GM21737 (cell line): ENCODE results near the gene RPTOR.

ENCODE experiments used
- ATAC-seq: cut with Tn5 transposase; IDR thresholded peaks from one replicate; pipeline ENCODE4 v1.9.1; 2021; ENCODE audit warnings: mild to moderate bottlenecking, moderate library complexity; ENCODE audit not compliant: unreplicated experiment

The RPTOR gene

GRCh38 chr17:80708480-80708879 is 163.8 kb downstream of the RPTOR start:
- ATAC-seq, result no peak

DNA sequence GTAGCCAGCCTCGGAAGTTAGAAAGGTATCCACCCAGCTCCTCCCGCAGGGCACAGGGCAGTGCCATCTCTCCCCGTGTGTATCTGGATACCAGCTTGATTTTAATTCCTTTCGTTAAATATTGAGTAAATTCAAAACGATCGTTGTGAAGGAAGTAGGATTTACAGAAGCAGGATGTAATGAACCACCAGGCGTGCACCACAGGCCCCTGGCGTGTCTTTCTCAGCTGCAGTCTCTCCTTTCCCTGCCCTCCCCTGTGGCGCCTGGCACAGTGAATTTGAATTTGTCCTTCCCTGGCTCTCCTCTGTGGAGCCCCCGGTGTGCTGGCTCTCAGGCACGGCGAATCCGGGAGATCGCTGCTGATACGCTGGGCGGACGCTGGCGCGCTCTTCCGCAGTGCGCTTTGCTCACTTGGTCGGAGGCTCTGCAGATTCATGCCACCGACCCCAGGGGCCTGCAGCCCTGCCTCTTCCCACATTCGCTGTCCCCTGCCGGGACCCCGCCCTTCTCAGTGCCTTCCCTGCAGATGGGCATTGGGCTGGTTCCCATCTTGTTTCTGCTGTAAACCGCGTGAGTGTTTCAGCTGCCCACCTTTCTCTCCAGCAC is 164.6 kb downstream of the RPTOR start:
- ATAC-seq, result no peak

DNA sequence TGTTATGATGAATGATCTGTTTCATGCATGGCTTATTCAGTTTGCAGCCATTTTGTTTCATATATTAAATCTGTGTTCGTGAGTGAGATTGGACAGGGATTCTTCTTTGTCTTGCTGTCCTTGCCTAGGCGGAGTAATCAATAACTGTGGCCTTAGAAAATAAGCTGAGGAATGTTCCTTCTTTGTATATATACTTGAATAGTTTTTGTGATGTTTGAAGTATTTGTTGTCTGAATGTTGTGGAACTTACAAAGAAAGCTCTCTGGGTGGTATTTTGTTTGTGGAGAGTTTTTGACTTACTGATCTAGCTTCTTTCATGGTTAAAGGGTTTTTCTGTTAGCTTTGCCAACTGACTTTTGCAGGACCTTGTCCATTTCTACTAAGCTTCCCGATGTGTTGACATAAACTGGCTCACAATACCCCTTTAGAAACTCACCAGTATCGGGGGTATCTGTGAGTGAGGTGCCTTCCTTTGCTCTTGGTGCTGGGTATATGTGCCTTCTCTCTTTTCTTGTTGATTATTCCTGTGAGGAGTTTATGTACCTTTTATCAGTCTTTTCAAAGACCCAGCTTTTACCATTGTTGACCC is 166.2 kb downstream of the RPTOR start:
- no peak for ATAC-seq

- no peak for ATAC-seq
Measured at GRCh38 chr17:80712089-80712488, 167.5 kb downstream of the RPTOR start.

DNA sequence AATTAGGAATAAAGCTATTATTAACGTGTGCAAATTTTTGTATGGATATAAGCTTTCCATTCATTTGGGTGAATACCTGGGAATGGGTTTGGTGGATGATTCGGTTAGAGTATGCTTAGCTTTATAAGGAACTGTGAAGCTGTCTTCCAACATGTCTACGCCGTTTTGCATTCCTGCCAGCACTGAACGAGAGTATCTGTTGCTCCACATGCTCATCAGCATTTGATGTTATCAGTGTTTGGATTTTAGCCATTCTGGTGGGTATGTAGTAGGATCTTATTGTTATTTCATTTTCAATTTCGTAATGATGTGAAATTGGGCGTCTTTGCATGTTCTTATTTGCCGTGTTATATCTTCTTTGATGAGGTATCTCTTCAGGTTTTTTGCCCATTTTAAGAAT is 168.0 kb downstream of the RPTOR start:
- ATAC-seq, result no peak

DNA sequence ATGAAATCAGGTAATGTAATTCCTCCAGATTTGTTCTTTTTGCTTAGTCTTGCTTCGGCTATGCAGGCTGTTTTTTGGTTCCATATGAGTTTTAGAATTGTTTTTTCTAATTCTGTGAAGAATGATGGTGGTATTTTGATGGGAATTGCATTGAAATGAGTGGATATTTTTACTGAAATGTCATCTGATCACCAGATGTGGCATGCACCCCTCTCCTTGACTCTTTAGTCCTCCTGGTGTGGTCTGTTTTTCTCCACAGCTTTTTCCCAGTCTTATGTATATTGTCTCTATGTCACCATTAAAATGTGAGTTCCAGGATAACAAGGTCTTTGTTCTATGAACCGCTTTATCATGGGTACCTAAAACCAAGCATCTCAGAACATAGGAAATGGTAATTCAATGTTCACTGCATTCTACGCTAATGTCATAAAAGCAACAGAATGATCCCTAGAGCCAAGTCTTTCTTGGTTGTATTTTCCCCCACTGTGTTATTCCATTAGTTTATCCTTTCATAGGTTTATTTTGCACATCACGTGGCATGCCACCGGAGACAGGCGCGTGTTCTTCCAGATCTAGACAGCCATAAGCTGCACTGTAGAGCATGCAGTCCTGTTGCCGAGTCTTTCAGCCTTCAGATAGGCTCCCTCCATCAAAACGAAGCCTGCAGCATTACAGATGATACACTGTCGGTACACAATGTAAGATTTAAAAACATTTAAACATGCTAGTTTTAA is 172.5 kb downstream of the RPTOR start:
- ATAC-seq, result no peak

- ATAC-seq, result no peak
Measured at GRCh38 chr17:80717720-80718083, 173.1 kb downstream of the RPTOR start.

GRCh38 chr17:80718428-80718827 is 173.8 kb downstream of the RPTOR start:
- no peak for ATAC-seq

- no peak for ATAC-seq
Measured at GRCh38 chr17:80719449-80719848, 174.8 kb downstream of the RPTOR start.

GRCh38 chr17:80720610-80721577 is 176.3 kb downstream of the RPTOR start:
- ATAC-seq, result no peak

- ATAC-seq, result no peak
Measured at GRCh38 chr17:80722661-80723060, 178.0 kb downstream of the RPTOR start.

DNA sequence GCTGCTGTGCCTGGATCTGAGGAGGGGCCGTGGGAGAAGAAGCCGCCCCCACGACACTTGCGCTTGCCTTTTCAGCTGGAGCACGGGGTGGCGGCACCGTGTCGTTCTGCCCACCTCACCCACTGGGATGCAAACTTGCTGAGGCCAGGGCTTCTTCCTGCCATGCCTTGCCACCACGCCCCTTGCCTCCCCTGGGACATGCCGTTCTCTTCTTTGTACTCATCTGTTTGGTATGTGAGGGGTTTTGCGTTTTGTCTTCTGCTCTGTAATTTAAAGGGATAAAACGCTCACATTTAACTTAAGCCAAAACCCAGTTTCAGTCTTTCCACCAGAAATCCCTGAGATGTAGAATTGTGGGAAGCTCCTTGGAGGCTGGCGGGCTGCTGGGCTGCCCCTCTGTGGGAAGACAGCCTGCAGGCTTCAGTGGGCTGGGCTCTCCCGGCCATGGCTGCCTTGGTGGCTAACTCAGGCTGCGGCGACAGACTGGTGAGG is 180.2 kb downstream of the RPTOR start:
- ATAC-seq, result no peak

GRCh38 chr17:80725517-80725916 is 180.9 kb downstream of the RPTOR start:
- no peak for ATAC-seq

- no peak for ATAC-seq
Measured at GRCh38 chr17:80726558-80727408, 182.1 kb downstream of the RPTOR start.

DNA sequence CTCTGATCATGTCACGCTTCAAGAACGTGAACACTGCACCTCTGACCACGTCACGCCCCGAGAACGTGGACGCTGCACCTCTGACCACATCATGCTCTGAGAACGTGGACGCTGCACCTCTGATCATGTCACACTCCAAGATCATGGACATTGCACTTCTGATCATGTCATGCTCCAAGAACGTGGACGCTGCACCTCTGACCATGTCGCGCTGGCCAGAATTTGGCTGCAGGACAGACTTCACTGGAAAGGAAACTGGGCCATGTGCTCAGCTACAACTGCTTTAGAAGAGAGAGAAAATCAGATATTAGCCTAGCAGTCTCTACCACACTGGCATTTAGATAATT is 182.7 kb downstream of the RPTOR start:
- ATAC-seq, result no peak

GRCh38 chr17:80729016-80729415 is 184.4 kb downstream of the RPTOR start:
- no peak for ATAC-seq

DNA sequence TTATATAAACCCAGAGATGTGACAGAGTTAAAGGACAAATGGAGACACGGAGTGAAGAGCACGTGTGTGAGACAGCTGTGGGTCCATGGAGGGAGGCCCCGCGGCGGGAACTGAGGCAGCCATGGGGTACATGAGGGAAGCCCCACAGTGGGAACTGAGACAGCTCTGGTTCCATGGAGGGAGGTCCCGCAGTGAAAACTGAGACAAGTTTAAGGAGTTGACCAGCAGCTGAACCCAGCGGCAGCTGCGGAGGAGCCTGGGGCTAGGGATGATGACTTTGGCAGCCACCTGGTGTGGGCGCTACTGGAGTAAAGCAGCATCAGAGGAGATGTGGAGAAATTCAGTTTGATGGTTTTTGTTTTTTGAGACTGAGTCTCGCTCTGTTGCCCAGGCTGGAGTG is 185.1 kb downstream of the RPTOR start:
- ATAC-seq, result no peak

GRCh38 chr17:80730739-80731138 is 186.1 kb downstream of the RPTOR start:
- no peak for ATAC-seq

DNA sequence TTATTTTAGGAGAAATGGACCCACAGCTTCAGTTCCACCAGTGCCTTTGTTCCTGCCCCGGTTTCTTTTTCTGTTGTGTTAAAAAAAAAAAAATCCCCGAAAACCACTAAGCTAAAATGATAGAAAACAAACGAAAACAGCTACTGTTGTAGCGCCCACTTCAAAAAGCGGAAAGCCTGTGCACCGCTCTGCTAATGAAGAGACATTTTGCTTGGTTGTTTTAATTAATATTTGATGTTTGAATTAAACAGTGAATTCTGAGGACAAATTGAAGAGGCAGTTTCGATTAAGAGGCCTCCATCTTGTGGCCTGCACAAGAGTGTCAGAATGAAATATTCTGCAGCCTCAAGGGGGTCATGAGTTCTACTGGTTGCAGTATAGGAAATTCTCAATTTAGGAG is 186.7 kb downstream of the RPTOR start:
- no peak for ATAC-seq

- ATAC-seq, result no peak
Measured at GRCh38 chr17:80732268-80732667, 187.6 kb downstream of the RPTOR start.
